ENCODE results near the gene AGR3. TPM values are rescaled to one million over a fixed set of nuclear protein-coding genes. Genes with fewer than 3 reads are reported as not detected.
A peak's percentile ranks its signal among the peaks of the same experiment; 100 is the strongest.

AGR3 gene
- total RNA-seq, 1 donor from 2014 or later: not detected

DNA sequence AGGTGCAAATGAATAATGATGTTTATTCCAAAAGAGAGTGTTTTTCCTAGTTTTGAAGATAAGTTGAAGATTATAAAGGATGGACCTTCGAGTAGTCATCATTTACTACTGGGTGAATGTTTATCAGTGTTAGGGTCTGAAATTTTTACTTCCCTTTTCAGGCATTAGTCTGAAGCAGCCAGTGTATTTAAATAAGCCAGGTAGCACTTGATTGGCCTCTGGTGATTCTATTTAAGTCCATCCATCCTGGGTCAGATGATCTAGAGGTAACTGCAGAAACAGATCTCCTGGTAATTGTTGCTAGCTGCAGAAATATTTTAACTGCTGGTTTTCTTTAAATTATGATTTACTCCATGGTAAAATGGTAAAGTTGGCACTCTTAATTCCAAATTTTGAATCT is 42.9 kb downstream of the AGR3 start:
- DNase-seq (ENCODE audit: low spot score in 2 of 2) (no peak), FAIRE-seq (no peak)

DNA sequence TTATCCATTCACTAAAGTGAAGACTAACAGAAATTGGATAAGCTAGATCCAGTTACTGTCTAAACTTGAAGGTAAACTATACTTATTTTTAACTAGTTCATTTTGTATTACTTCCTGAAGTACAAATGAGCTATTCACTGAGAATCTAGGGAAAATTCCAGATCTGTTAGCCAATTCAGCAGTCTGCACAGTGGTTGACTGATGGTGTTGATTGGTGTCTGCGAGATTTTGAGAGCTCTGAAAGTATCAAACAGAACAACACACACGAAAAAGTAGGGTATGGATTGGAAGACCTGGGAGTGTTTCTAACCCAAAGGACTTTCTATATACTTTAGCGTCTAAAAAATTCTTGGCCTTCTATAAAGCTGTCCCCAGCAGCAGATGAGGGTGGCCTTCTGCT is 43.4 kb downstream of the AGR3 start:
- DNase-seq (ENCODE audit: low spot score in 2 of 2) (no peak), FAIRE-seq (no peak)

DNA sequence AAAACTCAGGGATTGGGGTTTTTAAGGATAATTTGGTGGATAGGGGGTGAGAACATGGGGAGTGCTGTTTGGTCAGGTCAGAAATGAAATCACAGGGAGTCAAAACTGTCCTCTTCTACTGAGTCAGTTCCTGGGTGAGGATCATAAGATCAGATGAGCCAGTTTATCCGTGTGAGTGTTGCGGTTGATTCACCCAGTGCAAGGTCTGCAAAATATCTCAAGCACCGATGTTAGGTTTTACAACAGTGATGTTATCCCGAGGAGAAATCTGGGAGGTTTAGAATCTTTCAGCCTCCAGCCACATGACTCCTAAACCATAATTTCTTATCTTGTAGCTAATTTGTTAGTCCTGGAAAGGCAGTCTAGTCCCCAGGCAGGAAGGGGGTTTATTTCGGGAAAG is 45.3 kb downstream of the AGR3 start:
- FAIRE-seq: no peak
- DNase-seq (ENCODE audit: low spot score in 2 of 2): no peak

DNA sequence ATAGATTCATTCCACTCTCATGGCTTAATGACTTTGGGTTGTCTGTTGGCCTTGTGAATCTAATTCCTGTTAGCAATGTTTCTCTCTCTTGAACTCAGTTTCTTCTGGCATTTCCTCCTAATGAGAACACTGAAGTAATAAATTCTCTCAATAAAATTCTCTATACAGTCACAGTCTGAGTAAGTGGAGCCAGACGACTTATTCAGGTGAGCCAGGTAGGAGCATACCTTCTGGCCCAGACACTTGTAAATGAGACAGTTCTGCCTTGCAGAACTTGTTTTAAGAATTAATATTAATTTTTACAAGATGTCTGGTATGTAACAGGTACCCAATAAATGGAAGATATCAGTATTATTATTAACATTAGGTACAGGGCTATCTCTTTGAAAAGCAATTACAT is 48.4 kb downstream of the AGR3 start:
- no peak for FAIRE-seq

DNA sequence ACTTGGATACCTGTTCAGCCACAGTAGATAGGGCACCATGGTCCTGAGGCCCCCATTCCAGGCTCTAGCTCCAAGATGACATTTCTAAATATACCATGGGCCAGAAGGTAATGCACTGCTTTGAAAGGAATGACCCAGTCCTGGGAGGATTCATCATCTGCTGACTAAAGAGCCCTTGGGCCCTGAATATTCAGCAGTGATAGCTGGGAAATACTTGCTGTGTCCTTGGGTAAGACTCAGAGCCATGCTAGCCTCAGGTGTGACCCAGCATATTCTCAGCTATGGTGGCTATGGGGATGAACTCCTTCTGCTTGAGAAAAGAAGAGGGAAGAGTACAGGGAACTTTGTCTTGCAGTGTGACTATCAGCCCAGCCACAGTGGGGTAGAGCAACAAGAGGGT is 55.7 kb downstream of the AGR3 start:
- DNase-seq (ENCODE audit: low spot score in 2 of 2): no peak
- FAIRE-seq: no peak

More for the DNA sequence above, 48.4 kb downstream of the AGR3 start:
- DNase-seq (ENCODE audit: low spot score in 2 of 2): no peak

DNA sequence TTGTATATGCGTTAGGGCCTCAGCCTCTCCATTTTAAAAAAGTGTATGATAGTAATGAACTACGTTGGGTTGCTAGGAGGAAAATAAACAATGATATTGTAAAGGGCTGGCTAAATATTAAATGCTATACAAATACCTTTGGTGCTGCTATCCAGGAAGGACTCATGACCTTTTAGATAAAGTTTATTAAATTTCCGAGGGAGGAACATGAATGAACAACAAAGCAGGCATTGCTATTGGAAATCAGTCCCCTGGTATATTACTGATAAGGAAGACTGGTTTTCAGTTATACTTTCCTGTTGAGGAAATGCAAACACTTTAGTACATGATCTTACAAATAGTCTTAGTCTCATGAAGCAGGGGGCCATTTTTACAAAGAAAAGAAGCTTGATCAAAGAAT is 59.8 kb downstream of the AGR3 start:
- FAIRE-seq (no peak), DNase-seq (ENCODE audit: low spot score in 2 of 2) (no peak)

DNA sequence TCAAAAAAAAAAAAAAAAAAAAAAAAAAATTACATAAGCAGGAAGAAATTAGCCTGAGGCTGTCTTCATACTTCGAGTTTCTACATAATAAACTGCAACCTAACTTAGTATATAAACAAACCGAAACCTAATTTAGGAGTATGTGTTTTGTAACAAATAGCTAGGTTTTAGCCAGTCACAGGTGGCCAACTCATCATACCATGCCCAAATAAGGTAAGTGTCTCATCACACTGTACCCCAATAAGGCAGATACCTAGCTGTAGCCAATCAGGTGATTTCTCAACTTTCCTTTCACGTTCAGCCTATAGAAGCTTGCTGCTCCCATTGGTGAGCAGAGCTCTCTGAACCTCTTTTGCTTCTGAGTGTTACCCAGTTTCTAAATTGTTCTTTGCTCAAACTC is 63.1 kb downstream of the AGR3 start:
- no peak for FAIRE-seq
- DNase-seq (ENCODE audit: low spot score in 2 of 2): no peak

DNA sequence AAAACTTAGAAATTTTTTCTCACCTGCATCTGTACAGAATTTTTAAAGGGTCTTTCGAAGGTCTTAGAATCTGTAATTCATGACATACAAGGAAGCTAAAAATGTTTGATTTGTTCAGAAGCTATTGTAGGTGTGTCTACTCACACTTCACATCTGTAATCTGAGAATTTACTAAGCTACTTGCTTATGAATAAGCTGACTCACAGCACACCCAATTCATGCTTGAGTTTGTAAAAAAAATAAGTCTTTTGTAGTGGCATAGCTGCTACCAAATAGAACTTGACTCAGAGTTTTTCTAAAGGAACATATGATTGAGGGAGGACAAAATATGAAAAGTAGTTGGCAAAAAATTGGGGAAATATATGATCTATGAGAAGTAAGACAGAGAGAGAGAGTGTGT is 64.2 kb downstream of the AGR3 start:
- peak in 1 of 2 donors; percentile 14 for DNase-seq (ENCODE audit: low spot score in 2 of 2)
- no peak for FAIRE-seq

DNA sequence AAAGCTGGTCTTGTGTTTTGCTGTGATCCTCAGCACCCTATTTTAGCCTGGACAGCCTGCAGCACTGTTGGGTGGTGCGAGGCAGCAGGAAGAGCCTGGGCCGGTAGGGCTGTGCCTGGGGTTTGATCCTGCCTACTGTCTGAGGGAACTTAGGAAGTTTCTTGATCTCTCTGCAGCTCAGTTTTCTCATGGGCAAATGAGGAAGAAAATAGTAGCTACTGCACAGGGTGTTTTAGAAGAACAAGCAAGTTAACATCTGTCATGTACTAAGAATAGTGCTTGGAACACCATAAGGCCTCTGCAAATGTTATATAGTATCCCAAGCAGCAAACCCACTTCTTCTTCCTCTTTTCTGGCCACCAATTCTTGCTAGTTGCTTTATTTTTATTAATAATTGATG is 65.0 kb downstream of the AGR3 start:
- no peak for DNase-seq (ENCODE audit: low spot score in 2 of 2)
- no peak for FAIRE-seq

DNA sequence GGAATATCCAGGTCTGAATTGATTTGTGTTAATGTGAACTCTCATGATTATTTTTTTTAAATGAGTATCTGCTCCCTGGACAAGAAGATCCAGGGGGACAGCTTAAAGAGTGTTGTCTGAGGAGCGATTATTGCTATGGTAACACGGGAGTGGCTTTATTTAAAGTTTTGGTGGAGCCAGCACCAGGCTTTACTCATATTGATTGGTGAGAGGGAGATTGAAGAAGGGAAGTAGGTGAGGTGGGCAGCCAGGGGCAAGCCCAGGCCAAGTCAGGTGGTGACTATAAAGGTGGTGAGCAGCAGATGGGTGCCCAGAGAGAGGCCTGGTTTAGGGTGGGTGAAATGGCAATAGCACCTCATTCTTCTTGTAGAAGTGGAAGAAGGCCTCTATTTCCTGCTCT is 66.8 kb downstream of the AGR3 start:
- FAIRE-seq (no peak), DNase-seq (ENCODE audit: low spot score in 2 of 2) (no peak)

DNA sequence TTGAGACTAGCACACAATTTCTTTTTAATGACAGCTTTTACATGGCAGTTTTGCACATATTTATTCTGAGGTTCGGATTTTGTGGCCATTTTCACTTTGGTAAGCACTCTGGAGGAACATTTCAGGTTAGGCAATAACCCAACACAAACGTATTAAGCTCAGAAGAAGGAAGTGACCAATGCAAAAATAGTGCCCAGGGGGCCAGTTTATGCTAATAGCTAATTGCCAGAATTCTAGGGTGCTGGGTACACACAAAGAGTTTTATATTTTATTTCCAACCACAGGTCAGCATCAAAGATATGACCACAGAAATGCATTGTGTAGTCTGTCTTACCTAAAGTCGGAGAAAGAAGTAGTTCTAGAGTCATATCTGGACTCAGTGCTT is 68.6 kb downstream of the AGR3 start:
- DNase-seq (ENCODE audit: low spot score in 2 of 2) (no peak), FAIRE-seq (no peak)

DNA sequence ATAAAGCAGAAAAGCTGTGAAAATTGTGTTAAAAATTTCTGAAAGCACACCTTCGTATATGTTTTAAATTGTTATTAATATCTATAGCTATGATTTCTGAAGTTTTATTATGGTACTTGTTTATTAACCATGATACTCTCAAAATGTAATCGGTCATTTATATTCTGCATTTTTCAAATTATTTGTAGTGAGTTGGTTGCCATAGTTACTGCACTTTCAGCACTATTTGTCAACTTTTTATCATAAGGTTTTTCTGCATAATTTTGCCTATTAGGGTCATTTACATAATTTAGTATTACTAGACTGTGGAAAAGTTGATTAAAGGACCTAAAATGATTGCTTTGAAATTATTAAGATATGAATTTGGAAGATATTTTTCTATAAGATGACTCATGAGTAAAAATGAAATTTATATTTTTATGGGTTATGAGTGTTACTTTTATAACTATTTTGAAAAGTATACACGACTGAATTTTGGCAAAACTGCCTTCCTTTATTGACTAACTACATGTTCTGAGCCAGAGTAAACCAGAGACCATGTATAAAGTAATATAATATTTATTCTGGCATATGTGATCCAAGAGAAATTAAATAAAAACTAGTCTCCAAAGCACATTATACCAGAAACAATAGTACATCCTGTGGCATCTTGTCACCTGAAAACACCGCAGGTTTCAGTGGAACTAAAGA is 69.1 kb downstream of the AGR3 start:
- FAIRE-seq (no peak), DNase-seq (ENCODE audit: low spot score in 2 of 2) (no peak)

DNA sequence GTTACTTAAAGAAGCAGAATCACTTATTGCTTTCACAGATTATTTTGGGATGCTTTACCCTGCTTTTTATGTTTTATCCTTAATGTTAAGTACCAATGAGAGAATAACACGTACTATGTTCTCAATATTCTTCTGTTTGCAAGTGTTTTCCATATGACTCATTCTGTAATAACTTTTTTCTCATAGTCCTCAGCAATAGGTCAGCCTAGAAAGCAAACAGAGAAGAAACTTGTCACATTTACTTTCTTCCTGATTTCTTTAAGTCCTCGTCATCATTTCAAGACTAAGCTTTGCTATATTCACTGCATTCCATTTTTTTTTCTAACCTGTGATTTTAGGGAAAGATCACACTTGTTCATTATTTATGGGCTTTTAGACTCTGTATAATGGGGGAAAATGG is 70.2 kb downstream of the AGR3 start:
- DNase-seq (ENCODE audit: low spot score in 2 of 2): no peak
- FAIRE-seq: no peak

DNA sequence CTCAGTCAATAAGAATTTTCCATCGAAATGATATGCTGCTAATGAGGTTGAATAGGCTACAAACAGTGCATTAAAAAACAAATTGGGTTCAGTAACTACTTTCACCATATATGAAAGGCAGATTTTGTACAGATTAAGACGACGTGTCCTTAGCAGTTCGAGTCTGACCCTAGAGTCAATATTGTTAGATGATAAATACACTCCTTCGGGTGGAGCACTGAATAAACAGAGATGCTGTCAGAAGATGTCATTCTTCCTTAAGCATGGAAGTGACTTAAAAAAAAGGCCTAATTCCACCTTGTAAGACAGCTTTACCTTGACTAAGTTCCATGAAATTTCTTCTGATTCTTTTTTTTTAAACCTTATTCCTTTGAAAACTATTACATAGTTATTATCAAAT is 71.2 kb downstream of the AGR3 start:
- DNase-seq (ENCODE audit: low spot score in 2 of 2): no peak
- FAIRE-seq: no peak

DNA sequence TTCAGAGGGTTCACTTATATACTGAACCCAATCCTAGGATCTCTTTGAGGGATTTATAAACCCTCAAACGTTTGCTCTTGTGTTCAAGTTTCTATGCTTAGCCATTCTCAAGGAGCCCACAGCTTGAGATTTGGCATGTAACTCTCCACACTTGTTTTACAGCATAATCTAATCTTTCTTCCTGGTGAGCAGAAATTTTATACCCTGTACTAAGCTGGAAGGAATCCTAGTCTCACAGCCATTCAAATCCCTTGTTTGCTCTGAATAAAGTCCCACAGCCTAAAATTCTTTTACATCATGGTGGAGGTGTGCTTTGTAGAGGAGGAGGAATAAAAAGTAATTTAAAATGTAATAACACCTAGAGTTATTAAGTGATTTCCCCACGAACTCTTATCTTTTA is 71.7 kb downstream of the AGR3 start:
- DNase-seq (ENCODE audit: low spot score in 2 of 2) (no peak), FAIRE-seq (no peak)

Small RNA genes within 50 kb of the gene (small RNA-seq; reads per million reads assigned to genes)
- gene AC098592.2: not detected

Other genes with a start within 250 kb of the AGR3 start
- 96.6 TPM for gene ANKMY2, start 236.2 kb downstream of the AGR3 start, total RNA-seq
- gene BZW2, start 235.8 kb downstream of the AGR3 start, total RNA-seq: 101 TPM
- 148 TPM for gene TSPAN13, start 128.2 kb downstream of the AGR3 start, total RNA-seq
- gene AGR2, start 77.0 kb downstream of the AGR3 start, total RNA-seq: 1.2 TPM